ENCODE measurements around the gene MS4A18.
A peak's percentile ranks its signal among the peaks of the same experiment; 100 is the strongest.
"Not testable (repeated sequence)": the region's sequence is repeated elsewhere in the genome, so short reads cannot be mapped to it uniquely, and the experiment has no call there.

Gene MS4A18

DNA sequence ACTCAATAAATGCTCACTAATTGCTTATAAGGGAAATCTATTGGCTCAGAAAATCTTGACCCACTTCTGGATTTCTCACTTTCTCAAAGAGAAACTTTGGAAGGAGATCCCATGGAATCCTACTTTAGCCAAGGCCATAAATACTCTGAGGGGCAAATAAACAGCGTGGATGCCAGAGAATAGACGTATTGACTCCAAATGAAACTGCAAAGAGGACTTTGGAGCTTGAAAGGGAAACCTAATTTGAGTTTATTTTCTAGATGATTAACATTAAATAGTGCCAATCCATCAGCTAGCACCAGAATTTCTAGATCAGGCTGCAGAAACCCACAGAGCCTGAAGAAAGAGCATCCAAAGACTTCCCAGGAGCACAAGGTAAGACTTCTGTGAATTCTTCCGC is at the start of gene MS4A18:
TSS of gene MS4A18 (plus strand) at position 301 of the 400 bp plus-strand sequence.
- FAIRE-seq: no peak

DNA sequence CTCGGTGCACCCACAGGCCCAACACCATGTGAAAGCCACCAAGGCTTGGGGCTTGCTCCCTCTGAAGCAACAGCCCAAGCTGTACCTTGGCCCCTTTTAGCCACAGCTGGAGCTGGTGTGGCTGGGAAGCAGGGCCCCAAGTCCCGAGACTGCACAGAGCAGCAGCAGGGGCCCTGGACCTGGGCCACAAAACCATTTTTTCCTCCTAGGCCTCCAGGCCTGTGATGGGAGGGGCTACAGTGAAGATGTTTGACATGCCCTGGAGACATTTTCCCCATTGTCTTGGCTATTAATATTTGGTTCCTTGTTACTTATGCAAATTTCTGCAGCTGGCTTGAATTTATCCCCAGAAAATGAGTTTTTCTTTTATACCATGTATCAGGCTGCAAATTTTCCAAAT is 46.3 kb upstream of the MS4A18 start:
- not testable (repeated sequence) for FAIRE-seq

DNA sequence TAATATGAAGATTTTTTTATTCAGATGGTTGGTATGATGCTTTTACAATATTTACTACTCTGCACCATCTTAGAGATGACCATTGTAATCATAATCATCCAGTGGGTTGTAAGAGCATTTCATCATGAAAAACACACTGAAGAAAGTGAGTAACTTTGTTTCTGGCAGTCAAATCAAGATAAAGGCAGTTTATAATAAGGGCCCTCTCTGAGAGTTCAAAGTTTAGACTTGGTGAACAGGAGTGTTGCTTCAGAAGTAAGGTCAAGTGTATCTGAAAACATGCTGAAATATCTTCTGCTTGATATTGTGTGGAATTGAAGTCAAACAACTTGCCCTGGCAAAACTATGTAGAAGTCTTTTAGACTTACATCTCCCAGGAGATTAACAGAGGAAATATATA is 44.6 kb upstream of the MS4A18 start:
- FAIRE-seq: no peak

DNA sequence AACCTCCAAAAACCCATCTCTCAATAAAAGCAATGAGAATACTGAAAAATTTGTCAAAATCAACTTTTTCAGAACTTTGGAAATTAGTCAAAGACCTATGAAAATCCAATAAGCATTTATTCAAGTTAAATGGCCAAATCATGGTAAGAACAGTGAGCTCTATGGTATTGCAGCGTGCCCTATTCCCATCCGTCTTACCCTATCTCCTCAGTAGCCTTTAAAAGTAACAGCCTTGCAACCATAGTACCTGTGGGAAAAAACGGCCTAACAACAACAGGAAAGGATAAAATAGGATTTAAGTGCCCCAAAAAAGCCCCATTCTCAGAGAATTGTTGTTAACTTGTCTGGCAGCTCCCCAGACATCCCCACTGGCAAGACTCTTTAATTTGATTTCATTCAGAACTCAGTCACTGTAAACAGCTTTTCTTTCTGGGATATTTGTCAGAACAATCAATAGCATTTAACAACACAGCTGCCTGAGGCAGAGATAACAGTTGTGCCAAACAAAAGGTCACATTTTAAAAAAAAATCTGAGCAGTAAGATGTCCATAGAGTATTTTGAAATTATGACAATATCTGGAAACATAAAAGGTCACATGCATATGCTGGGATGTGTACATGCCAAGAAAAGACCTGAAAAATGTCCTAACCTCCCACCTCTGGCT is 43.9 kb upstream of the MS4A18 start:
- no peak for FAIRE-seq

DNA sequence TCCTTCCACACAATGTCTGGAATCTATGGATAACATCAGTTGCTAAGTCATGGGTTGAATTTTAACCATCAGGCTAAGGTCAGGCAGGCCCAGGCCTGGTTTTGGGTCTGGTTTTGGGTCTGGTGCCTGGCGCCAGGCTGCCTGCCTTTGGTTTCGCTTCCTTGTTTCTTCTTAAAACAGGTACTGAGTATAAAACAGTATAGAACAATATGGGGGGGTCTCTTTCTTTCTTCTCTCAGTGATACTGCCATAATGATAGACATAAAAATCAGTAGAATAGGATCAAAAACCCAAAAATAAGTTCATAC is 40.0 kb upstream of the MS4A18 start:
- not testable (repeated sequence) for FAIRE-seq

DNA sequence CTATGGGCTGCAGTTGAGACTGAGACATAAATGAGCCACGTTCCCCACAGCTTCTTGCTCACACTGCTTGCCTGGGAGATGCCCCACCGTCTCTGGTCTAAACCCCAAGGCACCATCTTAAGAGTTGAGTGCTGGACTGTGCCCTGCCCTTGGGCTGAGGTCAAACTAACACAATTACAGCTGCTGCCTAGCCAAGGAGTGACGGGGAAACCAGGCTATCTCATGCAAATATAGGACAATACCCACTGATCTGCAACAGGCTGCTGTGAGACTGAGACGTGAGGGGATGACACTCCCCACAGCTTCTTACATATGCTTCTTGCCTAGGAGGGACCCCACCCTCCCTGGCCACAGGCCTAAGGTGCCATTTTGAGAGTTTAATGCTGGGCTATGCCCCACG is 32.9 kb upstream of the MS4A18 start:
- FAIRE-seq: no peak

DNA sequence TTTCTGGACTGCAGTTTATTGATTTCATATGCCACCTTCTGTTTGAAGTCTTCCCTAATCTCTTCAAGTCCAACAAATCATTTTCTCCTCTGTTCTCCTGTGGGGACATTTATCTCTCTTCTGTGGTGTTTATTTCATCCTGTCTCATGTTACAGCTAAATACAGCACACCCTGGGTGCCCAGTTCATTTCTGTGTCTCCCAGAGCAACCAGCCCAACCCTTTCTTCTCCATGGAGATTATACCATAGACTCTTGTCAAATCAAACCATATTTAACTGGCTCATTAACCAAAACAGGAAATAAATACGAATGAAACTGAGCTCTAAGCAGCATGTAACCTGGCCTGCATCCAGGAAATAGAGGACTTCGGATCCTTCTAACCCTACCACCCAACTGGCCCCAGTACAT is 25.2 kb upstream of the MS4A18 start, which contains the start of gene MS4A8:
TSS of gene MS4A8 (plus strand) at position 329 of the 408 bp plus-strand sequence. CDS start 1,249 bp downstream, outside the sequence.
- peak; percentile 98 for FAIRE-seq

DNA sequence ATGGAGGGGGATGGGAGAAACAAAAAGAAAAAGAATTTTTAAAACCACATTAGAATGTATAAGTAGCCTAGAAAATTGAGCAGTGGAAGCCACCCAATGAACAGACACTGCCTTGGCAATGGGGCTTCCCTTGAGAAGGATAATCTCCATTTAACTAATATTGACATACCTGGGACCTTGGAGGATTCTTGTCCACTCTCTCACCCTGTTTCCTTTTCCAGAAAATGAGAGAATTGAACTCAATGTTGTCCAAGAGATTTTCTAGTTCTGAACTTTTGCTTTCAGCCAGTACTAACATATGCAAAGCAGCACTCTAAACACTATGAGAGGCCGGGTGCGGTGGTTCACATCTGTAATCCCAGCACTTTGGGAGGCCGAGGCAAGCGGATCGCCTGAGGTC is 24.6 kb upstream of the MS4A18 start:
- no peak for FAIRE-seq

DNA sequence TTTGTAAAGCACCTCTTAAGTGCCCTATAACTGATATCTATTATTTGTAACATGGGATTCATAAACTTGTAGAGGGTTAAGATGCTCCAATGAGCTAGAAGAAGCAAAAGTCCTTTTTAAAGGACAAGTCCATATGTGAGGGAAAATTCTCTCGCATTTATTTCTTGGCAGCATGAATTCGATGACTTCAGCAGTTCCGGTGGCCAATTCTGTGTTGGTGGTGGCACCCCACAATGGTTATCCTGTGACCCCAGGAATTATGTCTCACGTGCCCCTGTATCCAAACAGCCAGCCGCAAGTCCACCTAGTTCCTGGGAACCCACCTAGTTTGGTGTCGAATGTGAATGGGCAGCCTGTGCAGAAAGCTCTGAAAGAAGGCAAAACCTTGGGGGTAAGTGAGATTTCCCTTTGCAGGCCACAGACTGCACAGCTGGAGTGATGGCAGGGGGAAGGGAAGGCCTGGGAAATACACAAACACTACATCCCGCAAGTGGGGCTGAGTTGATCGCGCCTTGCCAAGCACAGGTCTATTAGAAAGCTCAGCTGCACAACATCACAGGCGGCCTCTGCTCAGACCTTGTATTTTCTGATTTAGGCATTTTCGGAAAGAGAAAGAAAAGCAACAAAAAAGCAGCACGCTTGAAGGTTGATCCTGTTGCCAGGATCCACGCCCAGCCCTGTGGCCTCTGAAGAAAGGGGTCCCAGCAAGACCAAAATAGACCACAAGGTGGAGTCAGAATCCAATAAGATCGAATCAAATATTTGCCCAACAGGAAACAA is 23.6 kb upstream of the MS4A18 start:
- FAIRE-seq: peak; percentile 65

DNA sequence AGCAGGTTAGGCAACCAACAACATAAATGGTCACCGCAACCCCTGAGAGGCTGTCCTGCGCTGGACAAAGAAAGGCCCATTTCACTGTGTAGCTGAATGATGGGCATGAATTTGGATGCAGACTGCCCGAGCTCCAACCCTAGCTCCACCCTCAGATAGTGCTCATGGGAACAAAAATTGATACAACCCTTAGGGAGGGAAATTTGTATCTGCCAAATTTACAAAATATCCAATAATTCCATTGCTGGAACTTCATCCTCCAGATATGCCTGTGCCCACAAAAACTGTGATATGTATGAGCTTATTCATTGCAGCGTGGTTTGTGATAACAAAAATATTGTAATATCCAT is 23.1 kb upstream of the MS4A18 start:
- no peak for FAIRE-seq

DNA sequence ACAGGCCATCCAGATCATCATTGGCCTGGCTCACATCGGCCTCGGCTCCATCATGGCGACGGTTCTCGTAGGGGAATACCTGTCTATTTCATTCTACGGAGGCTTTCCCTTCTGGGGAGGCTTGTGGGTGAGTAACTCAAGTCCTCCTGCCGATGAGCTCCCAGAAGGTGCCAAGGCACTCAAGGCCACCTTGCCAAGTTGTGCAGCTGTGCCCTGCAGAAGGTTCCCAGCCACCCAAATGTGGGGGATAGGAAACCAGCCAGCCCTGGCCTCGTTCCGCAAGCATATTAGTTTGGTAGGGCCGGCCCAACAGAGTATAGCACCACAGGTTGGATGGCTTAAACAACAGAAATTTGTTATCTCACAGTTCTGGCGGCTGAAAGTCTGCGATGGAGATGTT is 21.1 kb upstream of the MS4A18 start:
- no peak for FAIRE-seq

DNA sequence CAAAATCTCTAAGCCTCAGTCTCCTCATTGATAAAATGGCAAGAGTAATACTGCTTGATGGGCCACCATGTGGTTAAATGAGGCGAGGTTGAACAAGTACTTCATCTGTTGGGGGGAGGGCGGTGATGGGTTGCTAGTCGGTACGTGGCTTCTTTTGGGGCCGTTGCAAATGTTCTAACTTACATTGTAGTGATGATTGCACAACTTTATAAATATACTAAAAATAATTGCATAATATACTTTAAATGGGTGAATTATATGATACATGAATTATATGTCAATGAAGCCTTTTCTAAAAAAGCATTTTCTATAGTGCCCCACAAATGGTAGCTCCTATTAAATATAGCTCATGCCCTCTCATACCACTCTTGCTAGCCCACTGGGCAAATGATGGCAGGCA is 18.6 kb upstream of the MS4A18 start:
- FAIRE-seq: no peak

DNA sequence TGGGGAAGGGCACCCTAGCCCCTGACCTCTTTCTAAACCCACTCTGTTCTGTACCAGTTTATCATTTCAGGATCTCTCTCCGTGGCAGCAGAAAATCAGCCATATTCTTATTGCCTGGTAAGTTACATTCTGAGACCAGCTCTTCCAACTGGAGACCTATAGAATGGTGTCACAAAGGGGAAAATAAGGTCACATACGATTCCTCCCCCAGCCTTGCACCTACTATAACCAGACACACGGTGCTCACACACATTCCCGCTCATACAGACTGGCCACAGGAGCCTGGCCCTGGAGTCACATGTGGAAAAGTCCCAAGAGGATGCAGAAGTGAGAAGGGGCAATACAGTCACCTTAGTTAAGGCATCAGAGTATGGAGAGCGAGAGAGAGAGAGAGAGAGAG is 17.6 kb upstream of the MS4A18 start:
- no peak for FAIRE-seq

DNA sequence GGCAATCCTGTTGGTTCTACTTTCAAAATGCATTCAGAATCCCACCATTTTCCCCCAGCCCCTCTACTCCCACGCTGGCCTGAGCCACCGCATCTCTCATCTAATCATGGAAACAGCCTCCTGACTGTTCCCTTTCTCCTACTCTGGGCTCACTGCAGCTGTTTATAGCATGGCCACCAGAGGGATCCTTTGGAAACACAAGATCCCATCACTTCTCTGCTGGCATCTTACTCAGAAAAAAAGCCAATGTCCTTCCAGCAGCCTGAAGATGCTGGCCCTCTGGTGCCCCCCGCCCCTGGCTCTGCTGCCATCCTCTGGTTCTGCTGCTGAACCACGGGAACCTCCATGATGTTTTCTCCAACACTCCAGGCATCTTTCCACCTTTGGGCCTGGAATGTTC is 14.0 kb upstream of the MS4A18 start:
- FAIRE-seq: no peak

DNA sequence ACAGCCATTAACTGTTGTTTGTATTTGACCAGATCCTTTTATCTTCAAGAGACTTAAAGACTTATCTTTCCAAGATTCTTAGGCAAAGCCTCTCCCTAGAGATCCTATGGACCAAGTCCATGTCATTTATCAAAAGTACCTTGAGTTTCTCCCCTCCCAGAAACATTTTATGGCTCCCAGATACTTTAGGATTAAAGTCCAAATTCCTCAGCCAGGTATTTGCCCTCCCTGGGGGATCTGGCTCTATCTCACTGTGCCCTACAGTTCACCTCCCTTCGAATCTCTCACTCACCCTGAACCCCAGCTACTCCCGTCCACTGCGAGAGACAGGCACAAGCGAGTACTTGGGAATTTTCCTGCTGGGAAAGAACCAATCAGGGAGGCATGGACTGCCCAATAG is 13.2 kb upstream of the MS4A18 start:
- no peak for FAIRE-seq

DNA sequence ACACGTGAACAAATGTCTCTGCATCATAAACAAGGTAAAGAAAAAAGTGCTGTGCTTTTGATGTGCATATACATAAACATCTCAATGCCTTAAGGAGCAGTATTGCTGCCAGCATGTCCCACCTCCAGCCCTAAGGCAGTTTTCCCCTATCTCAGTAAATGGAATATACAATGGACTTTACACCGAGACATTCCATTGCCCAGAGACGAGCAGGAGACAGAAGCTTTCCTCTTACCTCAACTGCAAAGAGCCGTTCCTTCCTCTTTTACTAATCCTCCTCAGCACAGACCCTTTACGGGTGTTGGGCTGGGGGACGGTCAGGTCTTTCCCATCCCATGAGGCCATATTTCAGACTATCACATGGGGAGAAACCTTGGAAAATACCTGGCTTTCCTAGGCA is 11.1 kb upstream of the MS4A18 start:
- FAIRE-seq: not testable (repeated sequence)

DNA sequence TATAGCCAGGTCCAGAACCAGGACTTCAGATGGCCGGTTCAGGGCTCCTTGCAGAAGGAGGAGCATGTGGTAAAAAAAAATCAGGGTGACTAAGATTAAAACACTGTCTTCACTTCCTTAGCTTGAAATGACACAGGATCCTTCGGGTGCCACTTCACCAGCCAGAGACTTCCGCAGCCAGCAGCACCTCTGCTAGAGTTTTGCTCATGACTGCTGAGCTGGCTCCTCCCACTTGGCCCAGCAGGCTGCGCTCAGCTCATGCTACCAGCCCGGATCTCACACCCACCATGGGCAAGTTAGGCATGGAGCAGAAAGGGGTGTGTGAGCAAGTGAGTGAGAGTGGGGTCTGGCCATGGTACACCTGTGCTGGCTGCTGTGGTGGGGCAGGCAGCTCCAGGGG is 6.6 kb upstream of the MS4A18 start:
- FAIRE-seq: no peak

DNA sequence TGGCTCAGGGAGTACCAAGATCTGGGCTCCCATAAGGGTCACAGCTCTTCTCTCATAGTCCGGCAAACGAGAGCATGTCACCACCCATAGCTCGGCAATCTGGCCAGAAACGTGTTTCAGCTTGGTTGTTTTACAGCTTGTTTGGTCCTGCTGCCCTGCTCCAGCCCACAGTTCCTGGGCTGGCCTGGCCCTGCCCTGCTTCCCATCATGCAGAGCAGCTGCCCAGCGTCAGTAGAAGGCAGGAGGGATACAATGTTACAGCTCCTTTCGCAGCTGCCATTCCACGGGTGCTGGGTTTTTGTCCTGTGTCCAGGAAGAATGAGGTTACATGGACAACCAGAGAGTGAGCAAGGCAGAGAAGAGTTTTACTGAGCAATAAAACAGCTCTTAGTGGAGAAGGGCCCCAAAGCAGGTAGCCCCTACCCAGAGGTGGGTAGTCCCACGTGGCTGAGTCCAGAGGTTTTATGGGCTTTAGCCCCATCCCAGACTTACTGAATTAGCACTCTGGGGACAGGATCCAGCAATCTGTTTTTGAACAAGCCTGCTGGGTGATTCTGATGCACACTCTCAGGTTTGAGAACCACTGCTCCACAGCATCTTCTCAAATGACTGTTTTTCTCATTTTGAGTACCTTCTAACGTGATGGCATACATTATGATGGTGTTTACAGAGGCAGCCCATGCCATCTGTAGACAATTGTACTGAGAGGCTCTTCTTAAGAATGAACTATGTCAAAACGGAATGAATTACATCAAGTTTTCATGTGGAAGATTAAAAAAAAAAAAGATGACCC is 5.8 kb upstream of the MS4A18 start:
- no peak for FAIRE-seq

DNA sequence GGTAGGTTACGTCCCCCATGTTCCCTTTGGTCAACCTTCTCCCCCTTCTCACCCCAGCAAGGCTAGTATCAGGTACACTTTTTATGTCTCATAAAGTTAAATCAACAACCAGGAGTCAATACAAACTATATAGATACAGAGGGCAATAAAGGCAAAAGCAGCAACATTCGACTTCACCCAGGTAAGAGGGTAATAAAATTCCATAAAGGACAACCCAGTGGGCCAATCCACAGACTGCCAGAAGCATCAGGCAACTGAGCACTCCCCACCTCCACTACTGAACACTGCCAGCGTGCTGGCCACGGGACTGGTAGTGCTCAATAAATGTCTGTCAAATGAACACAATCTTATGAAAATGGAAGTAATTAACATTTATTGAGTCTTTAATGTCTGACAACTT is 5.1 kb upstream of the MS4A18 start:
- FAIRE-seq: no peak

DNA sequence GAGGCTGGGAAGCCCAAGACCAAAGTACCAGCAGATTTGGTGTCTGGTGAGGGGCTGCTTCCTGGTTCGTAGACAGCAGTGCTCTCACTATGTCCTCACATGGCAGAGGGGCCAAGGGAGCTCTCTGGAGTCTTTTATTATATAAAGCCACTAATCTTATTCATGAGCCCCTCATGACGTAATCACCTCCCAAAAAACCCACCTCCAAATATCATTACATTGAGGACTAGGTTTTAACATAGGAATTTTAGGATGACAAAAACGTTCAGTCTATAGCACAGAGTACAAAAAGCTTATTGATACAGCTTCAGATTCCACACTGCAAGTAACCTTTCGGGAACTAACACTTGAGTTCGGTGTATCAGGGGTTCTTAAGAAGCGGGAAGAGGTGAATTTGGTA is 4.1 kb upstream of the MS4A18 start:
- no peak for FAIRE-seq

DNA sequence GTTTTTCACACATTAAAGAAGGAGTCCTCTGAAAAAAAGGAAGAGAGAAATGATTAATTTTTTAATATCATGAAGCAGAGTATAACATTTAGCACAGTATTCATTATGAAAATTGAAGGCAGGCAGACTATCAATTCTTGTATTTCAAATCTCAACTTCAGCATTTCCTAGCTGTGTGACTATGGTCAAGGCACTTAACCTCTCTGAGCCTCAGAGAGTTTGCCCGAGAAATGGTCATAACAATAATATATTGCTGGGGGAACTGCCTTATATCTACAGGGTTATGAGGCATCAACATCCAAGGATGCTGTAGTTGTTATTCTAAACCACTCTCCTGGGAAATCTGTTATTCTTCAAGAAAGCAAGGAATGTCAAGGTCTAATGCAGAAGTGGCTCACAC is 1.1 kb downstream of the MS4A18 start:
- no peak for FAIRE-seq

DNA sequence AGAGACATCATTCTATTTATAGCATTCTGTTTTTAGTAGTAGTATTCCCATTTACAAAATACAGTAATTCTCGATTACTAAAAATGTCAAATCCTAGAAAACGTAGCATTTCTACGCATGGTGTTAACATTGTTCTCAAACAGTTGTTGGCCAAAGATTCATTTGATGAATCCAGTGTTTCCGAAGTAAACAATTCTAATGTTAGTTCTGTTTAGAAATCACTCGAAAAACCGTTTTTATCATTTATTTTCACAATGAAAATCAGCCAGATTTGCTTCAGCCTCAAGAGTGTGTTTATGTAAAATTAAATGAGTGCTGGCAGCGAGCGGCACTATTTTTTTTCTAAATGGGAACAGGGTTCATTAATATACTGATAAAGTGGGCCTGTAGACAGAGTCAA is 7.1 kb downstream of the MS4A18 start:
- no peak for FAIRE-seq

DNA sequence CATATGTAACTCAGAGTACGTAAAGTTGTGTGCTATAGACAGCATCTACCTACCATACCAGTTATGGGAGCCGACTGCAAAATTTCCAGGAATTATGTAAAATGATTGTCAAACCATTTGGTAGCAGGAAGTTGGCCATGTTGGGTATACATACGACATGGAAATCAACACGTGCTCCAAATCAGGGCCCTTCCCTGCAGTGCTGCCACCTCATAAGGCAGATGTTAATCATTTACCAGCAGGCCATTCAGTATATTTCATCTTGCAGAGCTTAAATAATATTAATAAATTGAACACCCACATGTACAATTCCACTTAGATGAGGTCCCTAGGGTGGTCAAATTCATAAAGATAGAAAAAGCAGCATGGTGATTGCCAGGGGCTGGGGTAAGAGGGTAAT is 9.8 kb downstream of the MS4A18 start:
- FAIRE-seq: no peak

DNA sequence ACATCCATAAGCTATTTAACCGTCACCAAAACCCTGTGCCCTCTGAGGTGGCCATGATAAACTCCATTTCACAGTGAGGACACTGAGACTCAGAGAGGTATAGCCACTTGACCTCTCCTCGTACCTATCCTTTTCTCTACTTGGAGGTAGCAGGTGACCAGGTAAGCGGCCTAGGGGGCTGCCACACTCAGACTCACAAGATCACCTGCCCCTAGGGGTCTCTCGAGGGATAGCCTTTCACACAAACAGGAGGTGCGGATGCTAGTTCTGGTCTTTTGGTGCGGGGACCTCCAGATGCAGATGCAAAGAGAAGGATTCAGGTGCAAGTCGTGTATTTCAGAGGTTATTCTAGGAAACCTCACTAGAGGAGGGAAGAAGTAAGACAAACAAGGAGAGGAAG is 14.6 kb downstream of the MS4A18 start:
- no peak for FAIRE-seq

All from islet of Langerhans (tissue), 1 donor.